HEK293T (cell line): ENCODE data around the gene C11orf24.

Source experiments
- CTCF ChIA-PET: fragments of 350-600 bp; formaldehyde crosslinking; extraction: SDS; loops from one replicate; lab custom pipeline; 2021; ENCODE audit warnings: antibody characterized with exemption, inconsistent platforms; lab: Yijun Ruan, JAX
- POLR2A ChIA-PET: fragments of 350-600 bp; formaldehyde crosslinking; extraction: SDS; loops from one replicate; lab custom pipeline; 2020; ENCODE audit warnings: antibody characterized with exemption, inconsistent platforms; lab: Yijun Ruan, JAX
- DNase-seq: peaks from one replicate; pipeline ENCODE4 v3.0.0; 2012; ENCODE audit warnings: mixed read lengths; ENCODE audit errors: extremely low spot score
- ARNT ChIP-seq: fragments of 450-650 bp; IDR thresholded peaks from 2 replicates; pipeline ENCODE4 v1.6.1; 2017; ENCODE audit warnings: mild to moderate bottlenecking
- BHLHE40 ChIP-seq: fragments of 450-650 bp; IDR thresholded peaks from 2 replicates; pipeline ENCODE4 v1.6.1; 2016; ENCODE audit warnings: mild to moderate bottlenecking, moderate library complexity, borderline replicate concordance
- CTBP1 ChIP-seq: fragments of 450-650 bp; IDR thresholded peaks from 2 replicates; pipeline ENCODE4 v1.6.1; 2016; ENCODE audit warnings: borderline replicate concordance
- ELF4 ChIP-seq: fragments of 450-650 bp; IDR thresholded peaks from 2 replicates; pipeline ENCODE4 v1.6.1; 2017; ENCODE audit warnings: antibody characterized with exemption
- FOXA1 ChIP-seq: fragments of 450-650 bp; IDR thresholded peaks from 2 replicates; pipeline ENCODE4 v1.6.1; 2016; ENCODE audit warnings: mild to moderate bottlenecking
- FOXK2 ChIP-seq: fragments of 450-650 bp; IDR thresholded peaks from 2 replicates; pipeline ENCODE4 v1.6.1; 2016; ENCODE audit warnings: mild to moderate bottlenecking
- FOXM1 ChIP-seq: fragments of 450-650 bp; IDR thresholded peaks from 2 replicates; pipeline ENCODE4 v1.6.1; 2017; ENCODE audit warnings: mild to moderate bottlenecking, borderline replicate concordance
- HDGF ChIP-seq: fragments of 450-650 bp; IDR thresholded peaks from 2 replicates; pipeline ENCODE4 v1.6.1; 2017; ENCODE audit warnings: antibody characterized with exemption, borderline replicate concordance
- L3MBTL2 ChIP-seq: fragments of 450-650 bp; conservative IDR thresholded peaks from 2 replicates; pipeline ENCODE4 v1.6.1; 2016; ENCODE audit warnings: mild to moderate bottlenecking
- LEF1 ChIP-seq: fragments of 450-650 bp; IDR thresholded peaks from 2 replicates; pipeline ENCODE4 v1.6.1; 2017; ENCODE audit warnings: mild to moderate bottlenecking, borderline replicate concordance
- NFRKB ChIP-seq: fragments of 450-650 bp; IDR thresholded peaks from 2 replicates; pipeline ENCODE4 v1.6.1; 2016; ENCODE audit warnings: mild to moderate bottlenecking, moderate library complexity
- PKNOX1 ChIP-seq: fragments of 450-650 bp; IDR thresholded peaks from 2 replicates; pipeline ENCODE4 v1.6.1; 2016
- SP1 ChIP-seq: fragments of 450-650 bp; IDR thresholded peaks from 2 replicates; pipeline ENCODE4 v1.6.1; 2017
- SUZ12 ChIP-seq: fragments of 450-650 bp; IDR thresholded peaks from 2 replicates; pipeline ENCODE4 v1.6.1; 2016; ENCODE audit warnings: mild to moderate bottlenecking
- TARDBP ChIP-seq: fragments of 450-650 bp; IDR thresholded peaks from 2 replicates; pipeline ENCODE4 v1.6.1; 2016
- ZNF384 ChIP-seq: fragments of 450-650 bp; IDR thresholded peaks from 2 replicates; pipeline ENCODE4 v1.6.1; 2016

C11orf24 gene

GRCh38 chr11:68275721-68276507 is 4.1 kb upstream of the C11orf24 start:
- CTCF ChIA-PET = no interaction called here
- TF ChIP-seq FOXK2 = no peak
- no peak for TF ChIP-seq CTBP1
- no peak for TF ChIP-seq NFRKB
- TF ChIP-seq LEF1 = no peak
- TF ChIP-seq TARDBP = no peak
- TF ChIP-seq FOXM1 = no peak
- TF ChIP-seq FOXA1 = no peak
- no peak for TF ChIP-seq SP1
- 0 out of 2 replicates have a peak, but pooled peaks have one; percentile 13 for TF ChIP-seq L3MBTL2
- no peak for DNase-seq
- POLR2A ChIA-PET = no interaction called here

- ChIA-PET POLR2A (no interaction called here), CTCF (no interaction called here)
- DNase-seq = no peak
These were observed 2.5 kb upstream of the C11orf24 start for GRCh38 chr11:68274306-68274705.

GRCh38 chr11:68273026-68273738 is 1.4 kb upstream of the C11orf24 start:
- DNase-seq = no peak
- TF ChIP-seq ARNT = no peak
- no peak for TF ChIP-seq CTBP1
- no peak for TF ChIP-seq SP1
- TF ChIP-seq HDGF = no peak
- TF ChIP-seq NFRKB = no peak
- no peak for TF ChIP-seq L3MBTL2
- no peak for TF ChIP-seq BHLHE40
- TF ChIP-seq TARDBP = no peak
- TF ChIP-seq ELF4 = no peak
- no peak for TF ChIP-seq FOXK2
- TF ChIP-seq ZNF384 = no peak
- TF ChIP-seq SUZ12 = no peak
- ChIA-PET POLR2A (interaction anchor here (1.1 to 2.2 kb wide), 8 partner anchors 9 to 187 kb away, joined by 3 to 17 read pairs (median 5); partner anchors contain the start of gene PPP6R3), CTCF (interaction anchor here (0.6 kb wide), 1 partner anchor 25 kb away, joined by 3 read pairs; no protein-coding TSS in a partner anchor)

More at GRCh38 chr11:68274306-68274705, 2.5 kb upstream of the C11orf24 start:
- no peak for TF ChIP-seq CTBP1
- TF ChIP-seq HDGF = no peak
- no peak for TF ChIP-seq SUZ12
- no peak for TF ChIP-seq NFRKB
- no peak for TF ChIP-seq L3MBTL2
- TF ChIP-seq ZNF384 = no peak
- no peak for TF ChIP-seq FOXM1
- TF ChIP-seq FOXK2 = no peak
- no peak for TF ChIP-seq LEF1
- TF ChIP-seq PKNOX1 = no peak
- TF ChIP-seq FOXA1 = no peak
- no peak for TF ChIP-seq ELF4
- no peak for TF ChIP-seq ARNT
- TF ChIP-seq SP1 = no peak
- no peak for TF ChIP-seq TARDBP
- no peak for TF ChIP-seq BHLHE40

GRCh38 chr11:68271023-68271780 is 571 bp downstream of the C11orf24 start:
- ChIA-PET POLR2A (interaction anchor here (0.5 to 2.2 kb wide), 9 partner anchors 11 to 62 kb away, joined by 3 to 17 read pairs (median 5); no protein-coding TSS in a partner anchor), CTCF (interaction anchor here (0.6 to 1.1 kb wide), 5 partner anchors 9 to 27 kb away, joined by 3 to 8 read pairs (median 3); no protein-coding TSS in a partner anchor)
- TF ChIP-seq PKNOX1 (no peak), HDGF (no peak), L3MBTL2 (peak; percentile 23; the same call in 1 of the 2 replicates), FOXA1 (no peak), SP1 (no peak), NFRKB (no peak), FOXM1 (no peak; the same call in 1 of the 2 replicates)
- peak; percentile 82 for DNase-seq

GRCh38 chr11:68270196-68271022 is 1.4 kb downstream of the C11orf24 start:
- POLR2A ChIA-PET = interaction anchor here (1.2 kb wide), 1 partner anchor 13 kb away, joined by 3 read pairs; no protein-coding TSS in a partner anchor
- TF ChIP-seq FOXM1 (no peak), ELF4 (no peak), NFRKB (no peak), SP1 (no peak), FOXA1 (no peak), PKNOX1 (no peak), L3MBTL2 (no peak), LEF1 (no peak), HDGF (no peak), ZNF384 (no peak), FOXK2 (no peak), BHLHE40 (no peak)
- CTCF ChIA-PET = interaction anchor here (0.7 to 1.1 kb wide), 4 partner anchors 11 to 28 kb away, joined by 3 to 8 read pairs (median 5); no protein-coding TSS in a partner anchor
- no peak for DNase-seq
